ENCODE data around the gene ITGA2B. TPM values are rescaled to one million over a fixed set of nuclear protein-coding genes. Genes with fewer than 3 reads are reported as not detected.

Gene ITGA2B
- total RNA-seq, 1 donor from 2014 or later, result 0.04 TPM

DNA sequence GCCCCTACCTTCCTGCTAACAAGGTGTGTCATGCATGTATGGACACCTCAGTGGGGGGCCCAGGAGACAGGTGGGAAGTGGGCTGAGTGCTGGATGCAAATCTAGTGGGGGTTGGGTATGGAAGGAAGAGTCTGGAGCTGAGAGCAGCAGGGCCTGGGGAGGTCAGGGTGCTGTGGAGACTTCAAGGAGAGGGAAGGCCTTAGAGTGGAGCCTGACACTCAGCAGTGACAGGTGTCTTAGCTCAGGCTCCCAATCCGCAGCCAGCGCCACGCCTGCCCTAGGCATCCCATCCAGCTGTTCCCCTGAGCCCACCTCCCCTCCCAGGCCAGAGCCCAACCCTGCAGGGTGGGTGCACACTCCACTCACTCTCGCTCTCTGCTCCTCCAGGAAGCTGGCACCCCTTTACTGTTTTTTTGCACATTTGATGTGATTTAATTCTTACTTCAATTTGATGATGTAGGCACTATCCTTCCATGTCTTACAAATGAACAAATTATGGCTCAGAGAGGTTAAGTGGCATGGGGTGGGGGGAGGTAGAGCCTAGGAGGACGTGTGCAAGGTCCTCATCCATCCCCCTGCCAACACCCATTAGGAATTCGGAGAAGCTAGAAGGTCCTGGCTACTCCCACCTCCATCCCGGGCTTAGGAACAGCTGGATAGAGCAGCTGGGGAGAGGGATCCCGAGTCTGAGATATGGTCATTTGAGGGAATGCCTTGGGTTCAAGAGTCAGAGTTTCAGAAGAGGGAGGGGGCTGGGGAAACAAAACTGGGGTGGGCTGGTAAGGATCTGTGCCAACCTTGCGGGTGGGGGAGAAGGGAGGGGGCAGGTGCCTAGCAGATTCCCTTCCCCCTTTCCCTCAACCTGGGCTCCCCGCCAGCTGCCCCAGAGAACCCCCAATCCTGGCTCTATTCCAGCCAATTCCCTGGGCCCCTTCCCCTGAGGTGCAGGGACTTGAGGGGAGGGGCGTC, 27.9 kb downstream of the ITGA2B start:
- Histone ChIP-seq H3K4me3 (ENCODE audit: low read depth, low read length) (no peak overlapping the region), H3K27me3 (ENCODE audit: control insufficient read depth, insufficient read depth, low read length) (peaks cover 8% of the 10 kb centered on the region), H3K36me3 (ENCODE audit: control insufficient read depth, insufficient read depth, low read length) (no peaks in the 10 kb centered on the region)
- no peak for DNase-seq (ENCODE audit: low read depth)
- no peak for TF ChIP-seq CTCF (IDR thresholded peaks at IDR 0.05; ENCODE audit: insufficient read depth, low read length, poor library complexity, severe bottlenecking)

GRCh38 chr17:44360826-44361225, 28.6 kb downstream of the ITGA2B start:
- Histone ChIP-seq H3K36me3 (ENCODE audit: control insufficient read depth, insufficient read depth, low read length) (no peaks in the 10 kb centered on the region), H3K4me3 (ENCODE audit: low read depth, low read length) (no peak overlapping the region), H3K27me3 (ENCODE audit: control insufficient read depth, insufficient read depth, low read length) (peaks cover 2% of the 10 kb centered on the region)
- DNase-seq (ENCODE audit: low read depth), result no peak
- no peak for TF ChIP-seq CTCF (IDR thresholded peaks at IDR 0.05; ENCODE audit: insufficient read depth, low read length, poor library complexity, severe bottlenecking)

GRCh38 chr17:44360144-44360533, 29.3 kb downstream of the ITGA2B start:
- Histone ChIP-seq H3K4me3 (ENCODE audit: low read depth, low read length) (no peak overlapping the region), H3K36me3 (ENCODE audit: control insufficient read depth, insufficient read depth, low read length) (no peaks in the 10 kb centered on the region), H3K27me3 (ENCODE audit: control insufficient read depth, insufficient read depth, low read length) (peaks cover 2% of the 10 kb centered on the region)
- DNase-seq (ENCODE audit: low read depth), result no peak
- TF ChIP-seq CTCF (IDR thresholded peaks at IDR 0.05; ENCODE audit: insufficient read depth, low read length, poor library complexity, severe bottlenecking), result no peak

GRCh38 chr17:44359458-44360143, 29.8 kb downstream of the ITGA2B start:
- Histone ChIP-seq H3K4me3 (ENCODE audit: low read depth, low read length) (no peak overlapping the region), H3K27me3 (ENCODE audit: control insufficient read depth, insufficient read depth, low read length) (no peaks in the 10 kb centered on the region), H3K36me3 (ENCODE audit: control insufficient read depth, insufficient read depth, low read length) (no peaks in the 10 kb centered on the region)
- DNase-seq (ENCODE audit: low read depth), result no peak
- no peak for TF ChIP-seq CTCF (IDR thresholded peaks at IDR 0.05; ENCODE audit: insufficient read depth, low read length, poor library complexity, severe bottlenecking)

- DNase-seq (ENCODE audit: low read depth), result no peak
- Histone ChIP-seq H3K36me3 (ENCODE audit: control insufficient read depth, insufficient read depth, low read length) (no peaks in the 10 kb centered on the region), H3K4me3 (ENCODE audit: low read depth, low read length) (no peak overlapping the region), H3K27me3 (ENCODE audit: control insufficient read depth, insufficient read depth, low read length) (peaks cover 2% of the 10 kb centered on the region)
- TF ChIP-seq CTCF (IDR thresholded peaks at IDR 0.05; ENCODE audit: insufficient read depth, low read length, poor library complexity, severe bottlenecking), result no peak
These were observed 30.4 kb downstream of the ITGA2B start for GRCh38 chr17:44359006-44359405.
